CD4-positive, alpha-beta T cell treated with Interleukin-4 for 4 hours (primary cell): Measurements from ENCODE around the gene PPIL6.
"Not testable (repeated sequence)": the region's sequence is repeated elsewhere in the genome, so short reads cannot be mapped to it uniquely, and the experiment has no call there.

ENCODE experiments used
- DNase-seq: peaks from one replicate; pipeline ENCODE4 v3.0.0-alpha.2; 2020

The PPIL6 gene

DNA sequence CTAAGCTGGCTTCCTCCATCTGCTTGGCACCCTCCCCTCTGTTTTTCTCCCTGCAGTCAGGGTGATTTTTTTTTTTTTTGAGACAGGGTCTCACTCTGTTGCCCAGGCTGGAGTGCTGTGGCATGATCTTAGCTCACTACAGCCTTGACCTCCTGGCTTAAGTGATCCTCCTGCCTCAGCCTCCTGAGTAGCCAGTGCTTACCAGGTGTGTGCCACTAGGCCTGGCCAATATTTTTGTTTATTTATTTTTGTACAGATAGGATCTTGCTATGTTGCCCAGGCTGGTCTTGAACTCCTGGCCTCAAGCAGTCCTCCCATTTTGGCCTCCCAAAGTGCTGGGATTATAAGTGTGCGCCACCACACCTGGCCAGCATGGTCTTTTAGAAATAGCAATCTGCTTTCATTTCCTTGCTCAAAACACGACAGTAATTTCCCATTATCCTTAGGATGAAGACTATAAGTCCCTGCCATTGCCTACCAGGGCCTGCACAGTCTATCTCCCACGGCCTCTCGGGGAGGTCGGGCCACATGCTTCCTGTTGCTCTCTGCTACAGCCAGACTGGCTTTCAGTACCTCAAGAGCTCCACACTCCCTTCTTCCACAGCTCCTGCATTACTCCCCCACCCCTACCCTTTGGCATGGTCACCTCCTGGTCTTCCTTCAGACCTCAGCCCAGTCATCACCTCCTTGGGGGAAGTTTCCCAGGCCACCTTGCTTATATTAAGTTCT is 47.1 kb downstream of the PPIL6 start:
- DNase-seq, result no peak

DNA sequence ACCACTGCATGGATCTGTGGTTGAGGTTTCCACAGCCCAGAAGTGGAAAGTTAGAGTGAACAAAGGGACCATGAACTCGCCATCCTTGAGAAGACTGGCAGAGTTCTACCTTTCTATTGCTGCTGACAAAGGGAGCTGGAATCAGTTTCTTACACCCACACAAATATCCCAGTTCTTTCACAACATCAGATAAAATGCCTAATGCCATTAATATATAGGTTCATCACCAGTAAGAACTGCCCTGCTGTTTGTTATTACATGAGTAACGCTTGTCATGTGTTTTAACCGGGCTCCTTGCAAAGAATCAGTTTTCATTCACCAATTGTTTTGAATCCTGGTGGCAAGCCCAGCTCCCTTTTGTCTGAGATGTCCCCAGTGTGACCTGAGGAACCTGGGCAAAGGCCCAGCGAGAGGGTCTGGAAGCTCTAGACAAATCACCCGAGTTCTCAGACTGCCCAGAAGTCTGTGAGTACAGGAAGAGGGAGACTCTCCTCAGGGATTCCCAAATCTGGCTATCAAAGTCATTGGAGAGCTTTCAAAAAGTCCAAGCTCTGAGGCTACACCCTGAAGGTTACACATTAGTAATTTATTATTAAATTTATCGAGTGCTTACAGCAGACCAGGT is 50.7 kb downstream of the PPIL6 start:
- DNase-seq, result no peak

DNA sequence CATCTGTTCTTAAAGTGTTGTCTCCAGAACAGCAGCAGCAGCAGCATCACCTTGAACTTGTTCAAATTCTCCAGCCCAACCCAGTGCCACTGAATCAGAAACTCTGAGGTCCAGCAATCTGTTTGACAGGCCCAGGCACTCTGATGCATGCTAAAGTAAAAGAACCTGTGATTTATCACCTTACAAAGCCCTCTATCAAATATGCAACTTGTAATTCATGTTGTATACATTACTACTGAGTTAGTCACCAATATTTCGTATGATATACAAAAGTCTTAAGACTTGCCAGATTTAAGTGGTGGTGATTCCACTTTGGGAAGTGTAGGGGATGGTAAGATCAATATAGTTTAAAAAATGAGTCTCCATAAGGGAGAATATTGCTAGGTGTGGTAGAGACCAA is 52.2 kb downstream of the PPIL6 start:
- DNase-seq, result no peak

DNA sequence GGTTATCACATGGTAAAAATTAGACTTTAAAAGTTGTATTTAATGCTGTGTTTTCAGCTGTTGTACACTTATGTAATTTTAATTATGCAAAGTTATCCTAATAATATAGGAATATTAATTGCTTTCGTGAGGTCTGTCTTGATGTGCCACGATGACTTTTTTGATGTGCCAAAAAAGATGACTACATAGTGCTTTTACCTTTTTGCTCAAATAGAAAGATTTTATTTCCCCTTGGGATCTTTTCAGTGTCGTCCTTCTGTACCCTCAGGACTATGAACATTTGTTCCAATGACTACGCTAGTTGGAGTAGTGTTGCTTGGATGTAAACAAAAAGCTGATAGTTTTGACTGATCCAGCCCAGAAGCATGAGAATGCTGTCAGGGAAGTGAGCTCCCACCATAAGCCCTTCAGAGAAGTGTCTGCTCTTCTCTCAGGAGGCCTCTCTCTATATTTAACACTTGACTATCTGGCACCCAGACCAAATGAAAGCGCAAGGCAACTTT is 56.9 kb downstream of the PPIL6 start:
- DNase-seq, result no peak

DNA sequence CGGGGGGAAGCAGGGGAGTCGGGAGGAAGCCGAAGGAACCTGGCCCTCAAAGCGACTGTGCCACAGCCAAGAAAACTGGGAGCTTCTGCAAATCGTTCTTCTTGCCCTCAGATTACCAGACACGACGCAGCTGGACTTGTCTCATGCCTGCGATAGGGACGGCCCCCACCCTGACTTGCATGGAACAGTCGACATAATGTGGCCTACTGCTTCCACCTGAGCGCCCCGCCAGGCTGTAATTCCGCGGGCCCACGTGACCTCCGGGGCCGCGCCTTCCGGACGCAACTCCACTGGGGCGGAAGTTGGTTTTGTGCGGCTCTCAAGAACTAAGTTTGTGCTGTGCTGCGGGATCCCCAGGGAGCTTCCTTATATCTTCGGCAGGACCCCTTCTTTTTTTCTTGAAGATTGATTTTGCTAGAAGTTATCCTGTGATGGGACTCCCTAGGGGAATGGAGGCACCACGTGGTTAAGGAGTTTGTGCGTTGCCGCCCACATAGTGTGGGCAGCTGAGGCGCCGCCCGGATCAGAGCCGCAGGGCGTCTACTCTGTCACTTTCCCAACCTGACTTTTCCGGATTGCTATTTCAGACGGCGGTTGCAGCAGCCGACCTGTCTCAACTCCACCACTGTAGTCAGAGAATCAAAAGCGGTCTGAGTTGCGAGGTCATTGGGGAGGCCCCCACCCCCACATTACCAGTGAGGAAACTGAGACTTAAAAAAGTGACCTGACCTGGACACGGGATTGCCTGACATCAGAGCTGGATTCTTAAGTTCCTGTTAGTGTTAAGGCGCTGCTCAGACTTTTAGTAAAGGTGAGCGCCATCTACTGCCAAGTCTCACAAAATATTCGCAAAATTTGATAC is 57.6 kb downstream of the PPIL6 start:
- DNase-seq, result peak; percentile 92

- DNase-seq, result peak; percentile 93
Measured at GRCh38 chr6:109381747-109382575, 58.5 kb downstream of the PPIL6 start, which contains the start of gene CD164. Gene CD164 (minus strand): TSS chr6:109382467. CDS start chr6:109382378, 89 bp downstream.

DNA sequence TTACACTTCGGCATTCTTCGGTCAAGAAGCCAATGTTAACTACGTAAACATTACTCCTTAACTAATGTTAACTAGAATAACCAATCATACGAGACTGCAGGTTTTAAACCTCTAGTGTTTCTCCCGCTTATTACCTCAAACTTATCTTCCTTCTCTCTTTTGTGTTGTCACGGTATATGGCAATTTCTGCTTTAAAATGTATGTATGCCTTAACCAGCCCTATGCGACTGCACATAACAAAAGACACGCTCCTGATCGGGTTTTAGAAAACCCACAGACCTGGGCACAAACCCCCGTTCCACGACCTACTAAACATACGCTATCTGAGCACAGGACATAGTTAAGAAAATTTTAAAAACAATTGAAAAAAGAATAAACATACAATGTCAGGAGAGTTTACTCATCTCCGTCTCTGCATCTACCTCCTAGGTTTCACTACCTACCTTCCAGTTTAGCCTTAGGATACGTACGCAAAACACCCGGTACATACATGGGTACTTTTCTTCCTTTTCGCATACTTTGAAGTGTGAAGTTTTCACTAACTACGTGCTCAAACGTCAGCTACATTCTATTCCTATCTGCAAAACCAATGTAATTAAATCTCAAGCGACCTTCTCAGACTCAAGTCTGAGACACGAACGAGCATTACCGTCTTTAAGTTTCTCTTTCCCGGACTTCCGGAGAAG is 59.2 kb downstream of the PPIL6 start:
- peak; percentile 72 for DNase-seq

- DNase-seq, result no peak
Measured at GRCh38 chr6:109379711-109380110, 60.7 kb downstream of the PPIL6 start.

DNA sequence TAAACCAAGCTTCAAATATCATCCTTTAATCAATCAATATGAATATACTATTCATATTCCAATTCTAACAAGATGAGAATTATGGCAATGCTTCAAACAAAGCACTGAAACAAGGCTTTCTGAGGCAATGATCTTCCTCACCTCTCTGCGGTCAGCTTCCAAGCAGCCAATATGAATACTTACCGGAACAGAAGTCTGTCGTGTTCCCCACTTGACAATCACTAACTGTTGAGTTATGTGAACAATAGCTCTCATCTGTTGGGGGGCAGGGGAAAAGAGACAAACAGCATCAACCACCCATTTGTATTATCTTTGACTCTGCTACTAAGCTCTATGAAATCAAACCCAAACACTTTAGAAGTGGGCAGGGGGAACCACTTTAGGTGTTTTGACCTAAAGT is 62.7 kb downstream of the PPIL6 start:
- DNase-seq, result no peak

DNA sequence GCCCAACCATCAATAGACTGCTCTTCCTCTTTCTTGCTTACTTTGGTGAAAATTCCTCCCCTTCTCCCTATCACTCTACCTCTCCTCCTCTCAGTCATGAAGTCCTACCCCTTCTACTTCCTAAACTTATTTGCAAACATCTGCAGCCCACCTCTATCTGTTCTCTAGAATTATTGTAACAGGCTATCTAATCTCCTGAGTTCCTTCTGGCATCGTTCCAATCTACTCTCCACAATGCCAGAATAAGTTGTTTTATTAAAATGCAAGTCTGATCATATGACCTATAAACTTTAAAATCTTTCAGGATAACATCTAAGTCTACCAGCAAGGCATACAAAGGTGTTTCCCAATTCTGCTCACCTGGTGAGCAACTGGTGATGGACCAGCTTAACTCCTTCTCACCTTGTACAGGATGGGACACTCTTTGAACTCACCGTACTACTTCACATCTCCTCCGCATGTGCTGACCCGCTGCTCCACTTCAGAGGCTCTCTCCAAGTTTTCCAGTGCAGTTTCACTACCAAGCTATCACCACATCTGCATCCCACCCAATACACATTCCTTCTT is 66.0 kb downstream of the PPIL6 start:
- DNase-seq, result no peak

- peak; percentile 59 for DNase-seq
Measured at GRCh38 chr6:109373762-109374161, 66.7 kb downstream of the PPIL6 start.

DNA sequence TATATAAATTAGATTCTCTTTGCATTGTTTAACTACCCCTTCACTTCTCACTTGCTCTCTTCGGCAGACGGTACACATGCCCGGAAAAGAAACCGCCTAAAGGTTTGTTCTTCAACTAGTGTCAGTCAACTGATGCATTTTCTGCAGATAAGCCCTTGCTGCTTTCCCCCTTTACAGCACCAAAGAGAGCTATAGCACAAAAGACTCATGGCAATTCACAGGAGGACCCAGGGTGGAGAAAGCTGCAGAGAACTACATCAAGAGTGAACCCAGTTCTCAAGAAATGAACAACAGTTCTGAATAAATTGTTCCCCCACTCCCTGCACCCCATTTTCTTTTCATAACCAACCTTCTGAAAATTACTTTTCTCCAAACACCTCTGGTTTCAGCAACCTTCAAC is 67.1 kb downstream of the PPIL6 start:
- DNase-seq, result peak; percentile 43

DNA sequence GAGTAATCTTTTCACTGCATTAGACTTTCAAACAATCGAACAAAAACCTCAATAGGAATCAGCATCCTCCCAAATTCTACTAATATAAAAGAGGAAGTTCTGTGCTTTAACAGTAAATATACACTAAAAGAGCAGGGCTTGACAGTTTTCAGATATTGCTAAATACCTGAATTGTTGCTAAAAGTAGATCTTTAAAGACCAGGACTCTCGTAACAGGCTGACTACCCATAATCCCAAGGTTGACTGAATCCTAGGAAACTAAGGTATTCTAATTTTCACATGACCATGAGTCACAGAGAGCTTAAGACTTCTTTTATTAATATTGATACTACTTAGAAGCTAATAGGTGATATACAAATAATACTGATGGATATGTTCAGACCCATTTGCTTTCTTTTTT is 68.3 kb downstream of the PPIL6 start:
- DNase-seq, result no peak

GRCh38 chr6:109370792-109371191 is 69.6 kb downstream of the PPIL6 start:
- no peak for DNase-seq

GRCh38 chr6:109370336-109370735 is 70.1 kb downstream of the PPIL6 start:
- DNase-seq, result no peak

- DNase-seq, result no peak
Measured at GRCh38 chr6:109369728-109370127, 70.7 kb downstream of the PPIL6 start.

DNA sequence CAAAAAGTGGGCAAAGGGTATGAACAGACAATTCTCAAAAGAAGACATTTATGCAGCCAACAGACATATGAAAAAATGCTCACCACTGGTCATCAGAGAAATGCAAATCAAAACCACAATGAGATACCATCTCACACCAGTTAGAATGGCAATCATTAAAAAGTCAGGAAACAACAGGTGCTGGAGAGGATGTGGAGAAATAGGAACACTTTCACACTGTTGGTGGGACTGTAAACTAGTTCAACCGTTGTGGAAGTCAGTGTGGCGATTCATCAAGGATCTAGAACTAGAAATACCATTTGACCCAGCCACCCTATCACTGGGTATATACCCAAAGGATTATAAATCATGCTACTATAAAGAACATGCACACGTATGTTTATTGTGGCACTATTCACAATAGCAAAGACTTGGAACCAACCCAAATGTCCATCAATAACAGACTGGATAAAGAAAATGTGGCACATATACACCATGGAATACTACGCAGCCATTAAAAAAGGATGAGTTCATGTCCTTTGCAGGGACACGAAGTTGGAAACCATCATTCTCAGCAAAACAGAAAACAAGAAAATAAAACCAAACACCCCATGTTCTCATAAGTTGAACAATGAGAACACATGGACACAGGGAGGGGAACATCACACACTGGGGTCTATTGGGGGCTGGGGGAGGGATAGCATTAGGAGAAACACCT is 75.9 kb downstream of the PPIL6 start:
- not testable (repeated sequence) for DNase-seq

- DNase-seq, result no peak
Measured at GRCh38 chr6:109363753-109364152, 76.7 kb downstream of the PPIL6 start.

DNA sequence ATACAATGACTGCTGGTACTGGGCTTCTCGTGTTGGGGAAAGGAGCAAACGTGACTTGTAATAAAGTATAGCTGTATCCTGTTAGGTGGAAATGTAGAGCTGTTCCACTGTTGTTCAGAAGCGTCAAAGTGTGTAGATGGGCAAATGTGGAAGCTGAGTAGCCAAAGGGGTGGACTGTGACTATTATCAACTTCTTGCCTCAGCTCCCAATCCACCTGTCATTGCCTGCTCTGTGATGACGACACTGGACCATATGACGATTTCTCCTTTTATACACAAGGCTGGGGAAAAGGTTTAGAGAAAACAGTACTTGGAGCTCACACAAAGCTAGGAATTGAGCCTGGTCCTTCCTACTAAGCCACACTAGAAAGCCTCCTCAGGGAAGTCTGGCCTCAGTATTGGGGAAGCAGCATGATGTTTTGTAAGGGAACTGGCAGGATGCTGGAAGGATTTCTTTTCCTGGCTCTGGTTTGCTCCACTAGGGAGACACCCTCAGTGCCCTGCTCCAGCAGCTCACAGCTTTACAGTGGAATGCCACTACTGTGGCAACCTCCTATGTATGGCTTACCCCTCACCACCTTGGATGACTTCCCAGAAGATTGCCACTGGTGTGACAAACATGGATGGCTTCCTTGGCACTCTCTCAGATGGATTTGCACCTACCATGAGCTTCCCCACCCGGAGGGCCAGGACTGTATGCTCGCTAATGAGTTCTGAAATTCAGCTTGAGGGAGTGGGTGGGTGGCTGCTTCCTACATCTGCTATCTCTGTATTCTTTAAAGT is 78.1 kb downstream of the PPIL6 start:
- DNase-seq, result no peak

DNA sequence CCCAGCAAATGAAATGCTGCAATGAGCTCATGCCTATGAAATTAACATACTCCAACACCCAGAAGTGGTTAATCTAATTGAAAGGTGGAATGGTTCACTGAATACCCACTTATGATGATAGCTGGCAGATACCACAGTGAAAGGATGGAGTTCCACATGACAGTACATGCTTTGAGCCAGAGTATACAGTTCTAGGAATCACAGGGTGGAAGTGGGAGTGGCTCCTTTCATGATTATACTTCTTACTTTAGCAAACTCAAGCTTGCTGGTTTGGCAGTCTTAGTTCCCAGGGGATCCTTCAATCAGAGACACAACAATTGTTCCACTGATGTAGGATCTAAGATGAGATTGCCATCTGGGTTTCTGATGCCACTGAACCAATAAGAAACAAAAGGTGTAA is 79.6 kb downstream of the PPIL6 start:
- DNase-seq, result no peak
